GM18868 (cell line): ENCODE results near the gene NXPE3.

Experiments
- ATAC-seq: cut with Tn5 transposase; IDR thresholded peaks from one replicate; pipeline ENCODE4 v1.9.1; 2021; ENCODE audit warnings: mild to moderate bottlenecking, moderate library complexity; ENCODE audit not compliant: unreplicated experiment

NXPE3 gene

GRCh38 chr3:101873619-101874018, 94.6 kb downstream of the NXPE3 start:
- ATAC-seq: no peak

DNA sequence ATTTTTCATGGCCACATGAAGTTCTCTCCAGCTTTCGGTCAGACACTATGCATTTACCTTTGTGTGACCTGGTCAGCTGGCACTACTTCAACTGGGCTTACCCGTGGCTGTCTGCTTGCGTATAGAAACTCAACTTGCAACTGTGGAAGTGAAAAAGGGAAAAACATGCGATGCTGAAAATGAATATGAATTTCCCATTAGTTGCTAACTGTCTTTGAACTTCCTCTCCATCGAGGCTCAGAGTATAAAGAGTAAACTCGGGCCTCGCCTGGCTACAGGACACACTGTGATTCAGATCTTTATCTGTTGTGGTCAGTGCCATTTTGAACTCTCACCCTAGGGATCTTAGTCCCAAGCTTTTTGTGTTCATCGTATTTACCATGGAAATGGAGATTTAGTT, 97.1 kb downstream of the NXPE3 start:
- peak; percentile 73 for ATAC-seq
